Measurements from ENCODE around the gene ERAS. TPM values are rescaled to one million over a fixed set of nuclear protein-coding genes. Genes with fewer than 3 reads are reported as not detected.

Gene ERAS
- total RNA-seq, 6 donors from 2014 or later, result not detected

DNA sequence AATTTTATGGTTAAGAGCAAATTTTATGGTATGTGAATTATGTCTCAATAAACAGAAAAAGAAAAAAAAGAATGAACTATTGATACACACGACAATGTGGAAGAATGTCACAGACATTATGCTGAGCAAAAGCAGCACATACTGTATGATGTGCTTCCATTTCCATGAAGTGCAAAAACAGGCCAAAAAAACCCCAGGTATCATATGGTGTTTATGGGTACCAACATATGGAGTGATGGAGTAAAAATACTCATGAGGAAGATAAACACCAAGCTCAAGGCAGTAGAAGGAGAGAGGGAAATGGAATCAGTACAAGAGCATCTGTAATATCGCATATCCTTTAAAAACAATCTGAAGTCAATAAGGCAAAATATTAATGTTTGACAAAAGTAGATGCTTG is 44.1 kb upstream of the ERAS start:
- no peaks in the 10 kb centered on the region for H3K27me3 ChIP-seq
- no peak for DNase-seq
- no peak overlapping the region for H3K27ac ChIP-seq
- H3K36me3 ChIP-seq, result no peaks in the 10 kb centered on the region
- no peak for ATAC-seq (ENCODE audit: low FRiP score in 2 of 2)
- H3K4me3 ChIP-seq, result no peak overlapping the region
- H3K9me3 ChIP-seq, result no peaks in the 10 kb centered on the region
- 64 to 72% methylated on average over 2 of the region's 2 CpGs for WGBS, 2 donors
- TF ChIP-seq POLR2A (IDR thresholded peaks at IDR 0.05) (no peak), POLR2AphosphoS5 (IDR thresholded peaks at IDR 0.05) (no peak), EP300 (IDR thresholded peaks at IDR 0.05) (no peak)
- TF ChIP-seq, protein P1, sequence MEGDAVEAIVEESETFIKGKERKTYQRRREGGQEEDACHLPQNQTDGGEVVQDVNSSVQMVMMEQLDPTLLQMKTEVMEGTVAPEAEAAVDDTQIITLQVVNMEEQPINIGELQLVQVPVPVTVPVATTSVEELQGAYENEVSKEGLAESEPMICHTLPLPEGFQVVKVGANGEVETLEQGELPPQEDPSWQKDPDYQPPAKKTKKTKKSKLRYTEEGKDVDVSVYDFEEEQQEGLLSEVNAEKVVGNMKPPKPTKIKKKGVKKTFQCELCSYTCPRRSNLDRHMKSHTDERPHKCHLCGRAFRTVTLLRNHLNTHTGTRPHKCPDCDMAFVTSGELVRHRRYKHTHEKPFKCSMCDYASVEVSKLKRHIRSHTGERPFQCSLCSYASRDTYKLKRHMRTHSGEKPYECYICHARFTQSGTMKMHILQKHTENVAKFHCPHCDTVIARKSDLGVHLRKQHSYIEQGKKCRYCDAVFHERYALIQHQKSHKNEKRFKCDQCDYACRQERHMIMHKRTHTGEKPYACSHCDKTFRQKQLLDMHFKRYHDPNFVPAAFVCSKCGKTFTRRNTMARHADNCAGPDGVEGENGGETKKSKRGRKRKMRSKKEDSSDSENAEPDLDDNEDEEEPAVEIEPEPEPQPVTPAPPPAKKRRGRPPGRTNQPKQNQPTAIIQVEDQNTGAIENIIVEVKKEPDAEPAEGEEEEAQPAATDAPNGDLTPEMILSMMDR (IDR thresholded peaks at IDR 0.05), result no peak
- no peaks in the 10 kb centered on the region for H3K4me1 ChIP-seq

DNA sequence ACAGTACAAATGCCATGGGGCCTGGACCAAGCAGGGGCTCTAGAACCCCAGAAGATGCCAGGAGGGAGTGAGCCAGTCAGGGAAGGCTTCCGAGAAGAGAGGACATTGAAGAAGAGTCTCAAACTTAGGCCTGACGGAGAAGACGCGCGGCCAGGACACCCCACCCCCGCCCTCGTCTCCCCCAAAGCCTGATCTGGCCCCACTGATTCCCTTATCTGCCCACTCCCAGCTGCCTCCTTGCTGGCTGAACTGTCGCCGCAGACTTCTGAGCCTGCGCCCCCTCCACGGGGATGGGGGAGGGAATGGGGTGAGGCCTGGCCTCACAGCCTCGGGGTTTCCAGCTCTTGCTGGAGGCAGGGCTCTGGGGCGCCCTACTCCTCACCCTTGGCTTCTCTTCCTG is 43.5 kb upstream of the ERAS start:
- WGBS, 2 donors, result 73 to 100% methylated on average over 4 to 8 of the region's 13 CpGs
- no peak overlapping the region for H3K4me3 ChIP-seq
- ATAC-seq (ENCODE audit: low FRiP score in 2 of 2), result no peak
- no peak overlapping the region for H3K27ac ChIP-seq
- H3K36me3 ChIP-seq, result no peaks in the 10 kb centered on the region
- DNase-seq, result no peak
- H3K9me3 ChIP-seq, result no peaks in the 10 kb centered on the region
- TF ChIP-seq POLR2A (IDR thresholded peaks at IDR 0.05) (no peak), EP300 (IDR thresholded peaks at IDR 0.05) (no peak), POLR2AphosphoS5 (IDR thresholded peaks at IDR 0.05) (no peak)
- TF ChIP-seq, protein P1 (IDR thresholded peaks at IDR 0.05), result no peak
- H3K4me1 ChIP-seq, result no peaks in the 10 kb centered on the region
- no peaks in the 10 kb centered on the region for H3K27me3 ChIP-seq

DNA sequence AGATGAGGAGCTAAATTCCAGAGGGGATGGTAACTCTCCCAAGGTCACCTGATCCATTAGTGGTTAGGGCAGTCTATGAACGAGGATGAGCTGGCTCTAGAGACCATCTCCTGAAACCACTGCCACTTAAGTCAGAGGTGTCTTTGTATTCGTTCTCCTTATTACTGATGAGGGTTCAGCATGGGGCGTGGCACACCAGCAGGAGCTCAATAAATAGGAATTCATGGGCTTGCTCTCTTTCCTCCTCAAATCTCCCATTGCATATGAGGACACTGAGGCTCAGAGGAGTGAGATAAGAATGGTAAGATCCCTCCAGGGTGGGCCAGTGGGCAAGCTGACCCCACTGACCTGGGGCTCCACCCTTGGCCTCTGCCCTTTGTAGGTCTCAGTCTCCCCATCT is 41.6 kb upstream of the ERAS start:
- ATAC-seq (ENCODE audit: low FRiP score in 2 of 2) (no peak), DNase-seq (no peak)
- TF ChIP-seq EP300 (IDR thresholded peaks at IDR 0.05) (no peak), POLR2A (IDR thresholded peaks at IDR 0.05) (no peak)
- Histone ChIP-seq H3K36me3 (no peaks in the 10 kb centered on the region), H3K27me3 (no peaks in the 10 kb centered on the region), H3K27ac (no peak overlapping the region), H3K4me1 (no peaks in the 10 kb centered on the region), H3K9me3 (no peaks in the 10 kb centered on the region), H3K4me3 (no peak overlapping the region)
- WGBS, 2 donors, result 54% methylated on average over 3 of the region's 3 CpGs; no CpG with 5 or more reads in 1 of the 2 donors

DNA sequence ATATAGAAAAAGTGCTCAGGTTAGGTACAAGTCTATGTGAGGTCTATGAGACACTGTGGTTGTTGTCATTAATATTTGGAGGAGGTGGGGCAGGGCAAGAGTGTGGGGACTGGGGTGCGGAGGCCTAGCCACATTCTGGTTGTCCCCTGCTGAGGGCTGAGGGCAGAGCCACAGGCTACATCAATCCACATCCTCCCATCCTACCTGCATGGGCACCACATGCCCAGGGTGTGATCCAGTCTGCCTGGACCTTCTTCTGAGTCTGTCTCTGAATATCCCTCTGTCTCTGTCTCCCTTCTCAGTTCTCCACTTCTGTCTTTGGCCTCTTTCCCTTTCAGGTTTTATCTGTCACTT is 41.1 kb upstream of the ERAS start:
- TF ChIP-seq POLR2AphosphoS5 (IDR thresholded peaks at IDR 0.05), result no peak
- TF ChIP-seq EP300 (IDR thresholded peaks at IDR 0.05), result no peak
- TF ChIP-seq, protein P1 (IDR thresholded peaks at IDR 0.05), result no peak
- no peak for TF ChIP-seq POLR2A (IDR thresholded peaks at IDR 0.05)
- 90% methylated on average over 1 of the region's 1 CpG; no CpG with 5 or more reads in 1 of the 2 donors for WGBS, 2 donors
- no peaks in the 10 kb centered on the region for H3K9me3 ChIP-seq
- H3K27ac ChIP-seq, result no peak overlapping the region
- DNase-seq, result no peak
- no peaks in the 10 kb centered on the region for H3K27me3 ChIP-seq
- no peaks in the 10 kb centered on the region for H3K36me3 ChIP-seq
- H3K4me1 ChIP-seq, result no peaks in the 10 kb centered on the region
- no peak overlapping the region for H3K4me3 ChIP-seq
- ATAC-seq (ENCODE audit: low FRiP score in 2 of 2), result no peak

DNA sequence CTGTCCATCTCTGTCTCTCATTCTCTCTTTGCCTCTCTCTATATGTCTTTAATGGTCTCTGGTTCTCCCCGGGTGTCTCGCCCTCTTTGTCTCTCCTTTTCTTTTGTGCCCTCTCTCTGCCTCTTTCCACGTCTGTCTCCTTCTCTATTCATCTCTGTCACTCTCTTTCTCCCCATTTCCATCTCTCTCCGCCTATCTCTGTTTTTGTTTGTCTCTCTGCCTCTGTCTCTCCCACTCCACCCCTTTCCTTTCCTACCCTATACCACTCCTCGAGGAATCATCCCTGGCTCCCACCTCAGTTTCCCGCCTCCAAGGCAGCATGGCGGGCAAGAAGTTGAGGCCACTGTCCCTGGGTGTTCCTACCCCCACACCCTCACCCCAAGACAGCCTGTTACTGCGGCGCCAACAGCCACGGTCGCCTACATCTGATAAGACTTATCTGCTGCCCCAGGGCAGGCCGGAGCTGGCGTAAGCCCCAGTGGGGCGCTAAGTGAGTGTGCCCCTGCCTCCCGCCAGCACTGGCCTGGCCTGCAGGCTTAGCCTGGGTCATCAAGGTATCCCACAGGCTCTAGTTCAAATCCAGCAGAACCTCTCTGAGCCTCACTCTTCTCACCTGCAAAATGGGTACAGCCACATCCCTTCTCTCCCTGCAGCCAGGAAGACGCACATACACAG is 40.6 kb upstream of the ERAS start:
- no peaks in the 10 kb centered on the region for H3K4me1 ChIP-seq
- ATAC-seq (ENCODE audit: low FRiP score in 2 of 2), result no peak
- DNase-seq, result no peak
- no peaks in the 10 kb centered on the region for H3K9me3 ChIP-seq
- no peaks in the 10 kb centered on the region for H3K27me3 ChIP-seq
- H3K27ac ChIP-seq, result no peak overlapping the region
- no peak overlapping the region for H3K4me3 ChIP-seq
- no peaks in the 10 kb centered on the region for H3K36me3 ChIP-seq
- 71 to 84% methylated on average over 7 to 16 of the region's 16 CpGs for WGBS, 2 donors
- TF ChIP-seq, protein P1 (IDR thresholded peaks at IDR 0.05), result no peak
- TF ChIP-seq EP300 (IDR thresholded peaks at IDR 0.05) (no peak), POLR2A (IDR thresholded peaks at IDR 0.05) (no peak), POLR2AphosphoS5 (IDR thresholded peaks at IDR 0.05) (no peak)
